ENCODE measurements around the gene LPP. TPM values are rescaled to one million over a fixed set of nuclear protein-coding genes. Genes with fewer than 3 reads are reported as not detected.

The LPP gene
- total and polyA plus RNA-seq, 2 of the 13 experiments (the other 11 are each of a cell fraction or from before 2014, with no cell fraction given), result 19.2 to 29.9 TPM

GRCh38 chr3:188840290-188840689 lies 686.3 kb downstream of the LPP start (continued):
- TF ChIP-seq SP1 (IDR thresholded peaks at IDR 0.05) (no peak), SP1 (CRISPR knock-in tag; IDR thresholded peaks at IDR 0.05) (no peak), ZNF430 (CRISPR knock-in tag; IDR thresholded peaks at IDR 0.05) (no peak), ZNF501 (CRISPR knock-in tag; IDR thresholded peaks at IDR 0.05) (no peak), ZNF230 (CRISPR knock-in tag; IDR thresholded peaks at IDR 0.05) (no peak), BRF2 (CRISPR knock-in tag; IDR thresholded peaks at IDR 0.05) (no peak), ZNF644 (CRISPR knock-in tag; IDR thresholded peaks at IDR 0.05; ENCODE audit: low read depth) (peak; percentile 96), ZNF720 (CRISPR knock-in tag; IDR thresholded peaks at IDR 0.05) (no peak)

- CTCF ChIA-PET (ENCODE audit: low intra/inter-chr PET ratio, low total read pairs), result no interaction called here
- 84% methylated on average over 3 of the region's 3 CpGs for WGBS (ENCODE audit: low lambda C conversion rate)
- POLR2A ChIA-PET, result no interaction called here
- Histone ChIP-seq H3K4me1 (ENCODE audit: insufficient read depth, low read length) (peaks cover 34% of the 10 kb centered on the region), H3K27me3 (ENCODE audit: control insufficient read depth in 1 of 2, insufficient read depth in 2 of 2, low read length in 2 of 2) (no peaks in the 10 kb centered on the region), H3K27ac (ENCODE audit: extremely low read length, insufficient read depth, low read length) (no peak overlapping the region), H3K36me3 (replicated peaks in 1 of 2; ENCODE audit: control insufficient read depth in 1 of 2, insufficient read depth in 2 of 2, low read length in 2 of 2) (no peaks in the 10 kb centered on the region), H3K9ac (ENCODE audit: insufficient read depth, low read depth, low read length) (no peak overlapping the region), H3K4me2 (ENCODE audit: low read depth, low read length) (no peak overlapping the region), H3K79me2 (ENCODE audit: insufficient read depth, low read length) (no peaks in the 10 kb centered on the region), H3K9me3 (ENCODE audit: low read length) (no peaks in the 10 kb centered on the region), H3K4me3 (replicated peaks in 1 of 3; ENCODE audit: insufficient read depth in 1 of 3, low read depth in 2 of 3, low read length in 3 of 3) (no peak overlapping the region), H2AFZ (ENCODE audit: low read length) (no peak overlapping the region), H4K20me1 (ENCODE audit: insufficient read depth, low read length) (no peaks in the 10 kb centered on the region)
- in situ Hi-C loops (cut with HindIII; ENCODE audit: extremely low pct_ligation_motif_present, low pct_unique_long_range_greater_than_20kb), result no loop called here
- intact Hi-C loops (cut with micrococcal nuclease; ENCODE audit: unreplicated experiment), result no loop called here
- no peak for ATAC-seq
- DNase-seq (ENCODE audit: low spot score), result no peak
- no TSS peak for BruUV-seq (replicated peaks)
- TF ChIP-seq ZNF124 (CRISPR knock-in tag; IDR thresholded peaks at IDR 0.05) (no peak), POLR2AphosphoS2 (IDR thresholded peaks at IDR 0.05; ENCODE audit: low read depth, low read length) (no peak)
- no peak for FAIRE-seq
Observed at GRCh38 chr3:188841906-188842305, 687.9 kb downstream of the LPP start.
